Pancreas (tissue), 10 donors: Measurements from ENCODE around the gene WSCD2. TPM values are rescaled to one million over a fixed set of nuclear protein-coding genes. Genes with fewer than 3 reads are reported as not detected.

Source experiments
- ATAC-seq, 4 donors: fragments of 200-7000 bp; cut with Tn5 transposase; one replicate each; pipeline versions ENCODE4 v1.8.0 to v1.9.1; 2020; ENCODE audit warnings: mild to moderate bottlenecking in 4 of 4, moderate library complexity in 4 of 4
- DNase-seq, 6 donors: peaks; one replicate each; pipeline ENCODE4 v3.0.0-alpha.2; 2020
- FAIRE-seq: peaks from 2 replicates; lab custom pipeline; 2012; peaks lifted over from hg19 to GRCh38; lab: Jason Lieb, UNC
- H3K27ac ChIP-seq, 4 donors: fragments of 200-600 bp; sonication (generic); 1 replicate in 3 of 4; 2 replicates in 1 of 4; pipeline versions ENCODE4 v1.5.0 to v1.8.0; 2020
- H3K27me3 ChIP-seq, 4 donors: fragments of 200-600 bp; one replicate each; pipeline ENCODE4 v1.8.0; 2021
- H3K36me3 ChIP-seq, 3 donors: fragments of 200-600 bp; sonication (generic) in 1 of 3; one replicate each; pipeline versions ENCODE4 v1.5.0 to v1.8.0; 2020 to 2021
- H3K4me1 ChIP-seq, 3 donors: fragments of 200-600 bp; one replicate each; pipeline ENCODE4 v1.8.0; 2021
- H3K4me3 ChIP-seq, 4 donors: fragments of 200-600 bp; sonication (generic) in 2 of 4; one replicate each; pipeline versions ENCODE4 v1.5.0 to v1.8.0; 2020 to 2021
- H3K9me3 ChIP-seq, 4 donors: fragments of 200-600 bp; one replicate each; pipeline ENCODE4 v1.8.0; 2021
- WGBS, 2 donors: extraction: QIAGEN DNeasy Blood & Tissue Kit; methylation state at CpG; one replicate each; pipeline ENCODE4 v1.1.7; 2013; 5-methylcytosine and 5-hydroxymethylcytosine counted together
- intact Hi-C, 3 donors: fragments of 100-400 bp; cut with DNase I; formaldehyde crosslinking; loops; one replicate each; pipeline versions ENCODE4 v1.11.1 to v1.14.2; 2022
- polyA plus RNA-seq, 2 donors: library from polyadenylated mRNA; stranded (reverse); fragments of 200-250 nt; gene quantifications; one replicate each; pipeline ENCODE4 v1.2.3, GENCODE V29; 2013
- total RNA-seq, 6 donors: library from RNA; stranded (reverse); fragmentation: NEBNext Ultra II Directional in 4 of 6; extraction: Animal tissue kit (Norgen Biotek cat#: 25700) in 4 of 6; gene quantifications; one replicate each; pipeline versions ENCODE4 v1.2.1 to v1.2.4, GENCODE V29; 2021 to 2023
- TF ChIP-seq, protein P1 (sequence below), 4 donors: fragments of 200-600 bp; sonication (generic) in 3 of 4; IDR thresholded peaks; one replicate each; pipeline versions ENCODE4 v1.5.0 to v1.8.0; 2021; ENCODE audit warnings: antibody characterized with exemption in 4 of 4
- donor health status: healthy with polysubstance abuse.
- donor health status: DM: no; HTN: no; CAD: no; lungs with moderate emphysema.
- donor health status: DM: no; HTN: no; CAD: no.
- donor health status: control.
- donor health status: control.
- donor health status: Bipolar disorder and iron deficiency.
- donor health status: DM: yes; HTN: yes; CAD: no.
- donor health status: DM: no; HTN: no; CAD: no.
- donor health status: DM: no; HTN: no; CAD: no.
- donor health status: DM: yes; HTN: yes; CAD: no.

The WSCD2 gene
- total and polyA plus RNA-seq, 8 donors, result 0.14 to 5.8 (median 1.1) TPM; not detected in 1

DNA sequence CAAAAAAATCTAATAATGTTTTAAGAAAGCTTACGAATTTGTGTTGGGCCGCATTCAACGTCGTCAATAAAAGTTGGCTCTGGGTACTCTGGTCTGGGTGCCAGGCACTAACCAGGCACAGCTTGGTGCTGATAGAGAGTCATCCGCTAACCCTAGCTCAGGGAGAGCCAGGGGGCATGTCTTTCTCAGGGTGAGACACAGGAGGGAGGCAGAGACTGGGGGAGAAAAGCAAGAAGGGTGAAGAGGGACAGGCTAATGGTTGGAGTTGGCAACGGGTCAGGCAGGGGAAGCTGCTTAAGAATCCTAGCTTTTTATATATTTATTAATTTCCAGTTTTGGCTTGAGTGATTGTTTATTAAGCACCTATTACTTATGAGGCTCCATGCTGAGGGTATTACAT lies 105.1 kb downstream of the WSCD2 start:
- intact Hi-C loops, result loop anchor here in 1 of 3 donors (10.0 kb wide), 1 partner anchor 141 kb away; no protein-coding TSS in a partner anchor
- Histone ChIP-seq H3K9me3 (no peaks in the 10 kb centered on the region), H3K4me1 (no peaks in the 10 kb centered on the region), H3K36me3 (no peaks in the 10 kb centered on the region), H3K4me3 (no peak overlapping the region), H3K27me3 (no peaks in the 10 kb centered on the region), H3K27ac (no peak overlapping the region)
- ATAC-seq, result no peak
- FAIRE-seq, result no peak
- TF ChIP-seq, protein P1, sequence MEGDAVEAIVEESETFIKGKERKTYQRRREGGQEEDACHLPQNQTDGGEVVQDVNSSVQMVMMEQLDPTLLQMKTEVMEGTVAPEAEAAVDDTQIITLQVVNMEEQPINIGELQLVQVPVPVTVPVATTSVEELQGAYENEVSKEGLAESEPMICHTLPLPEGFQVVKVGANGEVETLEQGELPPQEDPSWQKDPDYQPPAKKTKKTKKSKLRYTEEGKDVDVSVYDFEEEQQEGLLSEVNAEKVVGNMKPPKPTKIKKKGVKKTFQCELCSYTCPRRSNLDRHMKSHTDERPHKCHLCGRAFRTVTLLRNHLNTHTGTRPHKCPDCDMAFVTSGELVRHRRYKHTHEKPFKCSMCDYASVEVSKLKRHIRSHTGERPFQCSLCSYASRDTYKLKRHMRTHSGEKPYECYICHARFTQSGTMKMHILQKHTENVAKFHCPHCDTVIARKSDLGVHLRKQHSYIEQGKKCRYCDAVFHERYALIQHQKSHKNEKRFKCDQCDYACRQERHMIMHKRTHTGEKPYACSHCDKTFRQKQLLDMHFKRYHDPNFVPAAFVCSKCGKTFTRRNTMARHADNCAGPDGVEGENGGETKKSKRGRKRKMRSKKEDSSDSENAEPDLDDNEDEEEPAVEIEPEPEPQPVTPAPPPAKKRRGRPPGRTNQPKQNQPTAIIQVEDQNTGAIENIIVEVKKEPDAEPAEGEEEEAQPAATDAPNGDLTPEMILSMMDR (IDR thresholded peaks at IDR 0.05), result no peak
- WGBS, 2 donors, result 71 to 76% methylated on average over 6 of the region's 6 CpGs
- DNase-seq, result no peak

DNA sequence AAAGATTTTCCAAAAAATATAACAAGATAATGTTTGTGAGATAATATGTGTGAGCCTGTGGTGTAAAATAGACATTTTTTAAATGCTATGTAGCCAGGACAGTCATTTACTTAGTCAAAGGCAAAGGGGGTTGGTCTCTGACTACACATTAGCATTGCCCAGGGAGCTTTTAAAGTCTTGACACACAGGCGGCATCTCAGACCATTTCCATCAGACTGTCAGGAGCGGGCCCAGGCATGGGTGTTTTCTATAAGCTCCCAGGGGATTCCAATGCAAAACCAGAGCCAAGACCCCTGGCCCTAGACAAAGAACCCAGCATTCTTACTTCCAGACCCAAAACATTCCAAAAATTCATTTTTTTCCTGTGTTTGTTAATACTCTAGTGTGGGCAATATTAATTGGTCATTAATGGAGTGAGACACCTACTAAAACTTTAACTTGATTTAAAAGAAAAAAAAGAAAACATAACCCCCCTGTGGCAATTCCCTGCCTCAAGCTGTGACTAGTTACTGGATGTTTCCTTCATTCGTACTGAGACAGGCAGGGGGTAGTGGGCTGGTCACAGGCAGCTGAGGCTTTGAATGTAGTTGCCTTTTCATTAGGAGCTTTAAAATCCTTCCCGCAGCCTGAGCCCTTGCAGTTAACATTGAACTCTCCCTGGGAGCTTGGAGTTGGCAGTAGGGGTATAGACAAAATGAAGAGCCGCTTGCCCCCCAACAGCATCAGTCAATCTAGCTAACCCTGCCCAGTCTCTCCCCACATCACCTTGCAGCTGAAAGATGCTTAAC lies 106.3 kb downstream of the WSCD2 start:
- Histone ChIP-seq H3K27ac (no peak overlapping the region), H3K27me3 (peaks cover 0 to 6% (median 0%) of the 10 kb centered on the region in 4 donors), H3K9me3 (no peaks in the 10 kb centered on the region), H3K4me1 (no peaks in the 10 kb centered on the region), H3K36me3 (no peaks in the 10 kb centered on the region), H3K4me3 (no peak overlapping the region)
- FAIRE-seq (no peak), DNase-seq (no peak), ATAC-seq (no peak)
- WGBS, 2 donors, result 37 to 38% methylated on average over 5 of the region's 5 CpGs
- intact Hi-C loops, result loop anchor here in 1 of 3 donors (10.0 kb wide), 1 partner anchor 139 kb away; no protein-coding TSS in a partner anchor
- TF ChIP-seq, protein P1 (IDR thresholded peaks at IDR 0.05), result no peak

DNA sequence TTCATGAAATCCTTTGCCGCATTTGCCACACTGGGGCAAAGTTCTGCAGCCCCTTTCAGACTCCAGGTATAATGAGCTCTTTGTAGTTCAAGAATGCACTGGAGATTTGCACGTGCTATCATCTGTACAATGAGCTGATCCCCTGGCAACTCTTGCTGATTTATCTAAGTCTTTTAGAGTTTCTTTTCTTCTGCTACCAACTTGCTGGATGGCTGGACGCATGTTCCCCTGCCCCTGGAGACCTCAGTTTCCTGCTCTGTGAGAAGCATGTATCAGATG lies 106.8 kb downstream of the WSCD2 start:
- no peaks in the 10 kb centered on the region for H3K9me3 ChIP-seq
- TF ChIP-seq, protein P1 (IDR thresholded peaks at IDR 0.05), result no peak
- intact Hi-C loops, result loop anchor here in 1 of 3 donors (10.0 kb wide), 1 partner anchor 139 kb away; no protein-coding TSS in a partner anchor
- DNase-seq (no peak), ATAC-seq (no peak), FAIRE-seq (no peak)
- H3K36me3 ChIP-seq, result no peaks in the 10 kb centered on the region
- peaks cover 0 to 6% (median 0%) of the 10 kb centered on the region in 4 donors for H3K27me3 ChIP-seq
- no peak overlapping the region for H3K4me3 ChIP-seq
- WGBS, 2 donors, result 20 to 28% methylated on average over 3 of the region's 3 CpGs
- no peak overlapping the region for H3K27ac ChIP-seq
- no peaks in the 10 kb centered on the region for H3K4me1 ChIP-seq

DNA sequence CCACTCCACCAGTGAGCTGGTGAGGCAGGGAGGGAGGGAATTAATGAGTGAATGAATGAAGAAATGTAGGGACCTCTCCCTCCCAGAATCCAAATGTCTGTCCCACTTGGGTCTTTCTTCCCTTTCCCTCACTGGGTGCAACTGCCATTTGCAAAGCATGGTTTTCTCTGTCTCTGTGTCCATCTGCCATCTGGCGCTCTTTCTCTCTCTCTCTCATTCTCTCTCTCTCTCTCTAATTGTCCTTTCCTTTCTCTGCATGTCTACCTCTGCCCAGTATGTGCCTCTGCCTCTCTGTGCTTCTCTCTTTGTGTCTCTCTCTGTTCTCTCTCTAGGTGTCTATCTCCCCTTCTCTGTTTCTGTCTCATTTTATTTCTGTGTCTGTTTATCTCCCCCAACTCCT lies 107.3 kb downstream of the WSCD2 start:
- WGBS, 2 donors, result 79 to 80% methylated on average over 1 of the region's 1 CpG
- no peak overlapping the region for H3K27ac ChIP-seq
- TF ChIP-seq, protein P1 (IDR thresholded peaks at IDR 0.05), result no peak
- H3K9me3 ChIP-seq, result no peaks in the 10 kb centered on the region
- H3K4me3 ChIP-seq, result no peak overlapping the region
- ATAC-seq (no peak), FAIRE-seq (no peak), DNase-seq (no peak)
- no peaks in the 10 kb centered on the region for H3K4me1 ChIP-seq
- intact Hi-C loops, result loop anchor here in 1 of 3 donors (10.0 kb wide), 1 partner anchor 138 kb away; no protein-coding TSS in a partner anchor
- H3K36me3 ChIP-seq, result no peaks in the 10 kb centered on the region
- H3K27me3 ChIP-seq, result peaks cover 0 to 6% (median 0%) of the 10 kb centered on the region in 4 donors

DNA sequence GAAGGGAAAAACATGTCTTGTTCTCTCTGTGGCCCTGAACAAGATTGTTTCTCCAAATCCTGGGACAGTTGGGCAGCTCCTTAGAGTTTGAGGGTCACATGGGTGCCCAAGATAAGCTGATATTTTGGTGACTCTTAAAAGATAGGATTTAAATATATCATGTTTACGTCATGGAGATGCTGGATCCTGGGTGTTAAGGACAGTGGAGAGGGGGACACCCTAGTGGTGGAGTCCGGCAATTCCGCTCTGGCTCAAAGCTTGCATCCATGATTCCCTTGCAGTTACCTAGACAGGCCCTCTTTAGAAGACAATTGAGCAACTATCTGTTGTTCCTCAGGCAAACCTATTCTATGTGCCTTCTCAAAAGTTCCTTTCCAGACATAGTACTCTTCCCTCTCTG lies 108.2 kb downstream of the WSCD2 start:
- FAIRE-seq (no peak), ATAC-seq (no peak), DNase-seq (no peak)
- no peaks in the 10 kb centered on the region for H3K9me3 ChIP-seq
- H3K4me1 ChIP-seq, result no peaks in the 10 kb centered on the region
- intact Hi-C loops, result loop anchor here in 1 of 3 donors (10.0 kb wide), 1 partner anchor 138 kb away; no protein-coding TSS in a partner anchor
- H3K27ac ChIP-seq, result no peak overlapping the region
- no peak overlapping the region for H3K4me3 ChIP-seq
- H3K27me3 ChIP-seq, result peaks cover 0 to 6% (median 0%) of the 10 kb centered on the region in 4 donors
- 73 to 83% methylated on average over 3 of the region's 3 CpGs for WGBS, 2 donors
- no peaks in the 10 kb centered on the region for H3K36me3 ChIP-seq
- TF ChIP-seq, protein P1 (IDR thresholded peaks at IDR 0.05), result no peak
